Duodenal mucosa (tissue), 2 donors: ENCODE data around the gene SLC35F3.

Experiments used
- H3K27ac ChIP-seq: one replicate; pipeline ENCODE4 v1.7.0; 2013; ENCODE audit warnings: low read depth, low read length
- H3K27me3 ChIP-seq, 2 donors: one replicate each; pipeline ENCODE4 v1.7.0; 2013; ENCODE audit warnings: low read length in 2 of 2, control low read depth in 1 of 2; ENCODE audit not compliant: insufficient read depth in 2 of 2, control insufficient read depth in 1 of 2
- H3K36me3 ChIP-seq, 2 donors: one replicate each; pipeline ENCODE4 v1.7.0; 2013; ENCODE audit warnings: low read length in 2 of 2, control low read depth in 1 of 2; ENCODE audit not compliant: insufficient read depth in 2 of 2, control insufficient read depth in 1 of 2
- H3K4me1 ChIP-seq, 2 donors: one replicate each; pipeline ENCODE4 v1.7.0; 2013; ENCODE audit warnings: low read length in 2 of 2, control low read depth in 1 of 2; ENCODE audit not compliant: insufficient read depth in 2 of 2, control insufficient read depth in 1 of 2
- H3K4me3 ChIP-seq, 2 donors: one replicate each; pipeline ENCODE4 v1.7.0; 2013; ENCODE audit warnings: low read length in 2 of 2, low read depth in 1 of 2
- H3K9ac ChIP-seq, 2 donors: one replicate each; pipeline ENCODE4 v1.7.0; 2013; ENCODE audit warnings: low read length in 2 of 2, low read depth in 1 of 2
- H3K9me3 ChIP-seq, 2 donors: one replicate each; pipeline ENCODE4 v1.7.0; 2013; ENCODE audit warnings: low read length in 2 of 2, control low read depth in 1 of 2; ENCODE audit not compliant: control insufficient read depth in 1 of 2

SLC35F3 gene

GRCh38 chr1:234286206-234286605, 381.7 kb downstream of the SLC35F3 start:
- no peaks in the 10 kb centered on the region for H3K27me3 ChIP-seq
- no peak overlapping the region for H3K9ac ChIP-seq
- H3K27ac ChIP-seq, result no peak overlapping the region
- no peak overlapping the region for H3K4me3 ChIP-seq
- H3K36me3 ChIP-seq, result no peaks in the 10 kb centered on the region
- H3K9me3 ChIP-seq, result no peaks in the 10 kb centered on the region
- H3K4me1 ChIP-seq, result no peaks in the 10 kb centered on the region

- no peaks in the 10 kb centered on the region for H3K4me1 ChIP-seq
- no peaks in the 10 kb centered on the region for H3K27me3 ChIP-seq
- H3K36me3 ChIP-seq, result no peaks in the 10 kb centered on the region
- no peak overlapping the region for H3K4me3 ChIP-seq
- H3K9ac ChIP-seq, result no peak overlapping the region
- no peaks in the 10 kb centered on the region for H3K9me3 ChIP-seq
- H3K27ac ChIP-seq, result no peak overlapping the region
Measured at GRCh38 chr1:234288946-234289345, 384.5 kb downstream of the SLC35F3 start.

- no peak overlapping the region for H3K9ac ChIP-seq
- no peaks in the 10 kb centered on the region for H3K4me1 ChIP-seq
- no peaks in the 10 kb centered on the region for H3K36me3 ChIP-seq
- H3K27me3 ChIP-seq, result peaks cover 0 to 1% of the 10 kb centered on the region in 2 donors
- H3K27ac ChIP-seq, result no peak overlapping the region
- no peaks in the 10 kb centered on the region for H3K9me3 ChIP-seq
- no peak overlapping the region for H3K4me3 ChIP-seq
Measured at GRCh38 chr1:234289538-234290305, 385.2 kb downstream of the SLC35F3 start.

- no peak overlapping the region for H3K27ac ChIP-seq
- peaks cover 0 to 6% of the 10 kb centered on the region in 2 donors for H3K27me3 ChIP-seq
- H3K4me1 ChIP-seq, result no peaks in the 10 kb centered on the region
- no peaks in the 10 kb centered on the region for H3K9me3 ChIP-seq
- H3K9ac ChIP-seq, result no peak overlapping the region
- H3K4me3 ChIP-seq, result no peak overlapping the region
- H3K36me3 ChIP-seq, result no peaks in the 10 kb centered on the region
Measured at GRCh38 chr1:234292011-234292410, 387.5 kb downstream of the SLC35F3 start.

- H3K36me3 ChIP-seq, result no peaks in the 10 kb centered on the region
- no peak overlapping the region for H3K4me3 ChIP-seq
- H3K9me3 ChIP-seq, result no peaks in the 10 kb centered on the region
- no peaks in the 10 kb centered on the region for H3K4me1 ChIP-seq
- H3K27me3 ChIP-seq, result peaks cover 0 to 6% of the 10 kb centered on the region in 2 donors
- no peak overlapping the region for H3K27ac ChIP-seq
- H3K9ac ChIP-seq, result no peak overlapping the region
Measured at GRCh38 chr1:234292548-234292947, 388.1 kb downstream of the SLC35F3 start.

- no peak overlapping the region for H3K27ac ChIP-seq
- H3K4me3 ChIP-seq, result no peak overlapping the region
- H3K4me1 ChIP-seq, result no peaks in the 10 kb centered on the region
- no peaks in the 10 kb centered on the region for H3K9me3 ChIP-seq
- H3K27me3 ChIP-seq, result peaks cover 0 to 9% of the 10 kb centered on the region in 2 donors
- no peaks in the 10 kb centered on the region for H3K36me3 ChIP-seq
- H3K9ac ChIP-seq, result no peak overlapping the region
Measured at GRCh38 chr1:234294109-234294817, 389.8 kb downstream of the SLC35F3 start.

- no peaks in the 10 kb centered on the region for H3K9me3 ChIP-seq
- no peak overlapping the region for H3K4me3 ChIP-seq
- no peak overlapping the region for H3K9ac ChIP-seq
- H3K27ac ChIP-seq, result no peak overlapping the region
- H3K4me1 ChIP-seq, result no peaks in the 10 kb centered on the region
- H3K27me3 ChIP-seq, result peaks cover 0 to 9% of the 10 kb centered on the region in 2 donors
- no peaks in the 10 kb centered on the region for H3K36me3 ChIP-seq
Measured at GRCh38 chr1:234295068-234295467, 390.6 kb downstream of the SLC35F3 start.

- Histone ChIP-seq H3K36me3 (no peaks in the 10 kb centered on the region), H3K4me3 (no peak overlapping the region), H3K9me3 (no peaks in the 10 kb centered on the region), H3K9ac (no peak overlapping the region), H3K4me1 (no peaks in the 10 kb centered on the region), H3K27me3 (peaks cover 0 to 9% of the 10 kb centered on the region in 2 donors), H3K27ac (no peak overlapping the region)
Measured at GRCh38 chr1:234295626-234296025, 391.1 kb downstream of the SLC35F3 start.

GRCh38 chr1:234296496-234296895, 392.0 kb downstream of the SLC35F3 start:
- H3K9me3 ChIP-seq, result no peaks in the 10 kb centered on the region
- H3K27ac ChIP-seq, result no peak overlapping the region
- no peak overlapping the region for H3K9ac ChIP-seq
- no peaks in the 10 kb centered on the region for H3K36me3 ChIP-seq
- H3K4me3 ChIP-seq, result no peak overlapping the region
- H3K4me1 ChIP-seq, result no peaks in the 10 kb centered on the region
- peaks cover 0 to 9% of the 10 kb centered on the region in 2 donors for H3K27me3 ChIP-seq

- Histone ChIP-seq H3K4me1 (no peaks in the 10 kb centered on the region), H3K9ac (no peak overlapping the region), H3K27ac (no peak overlapping the region), H3K9me3 (no peaks in the 10 kb centered on the region), H3K27me3 (peaks cover 0 to 9% of the 10 kb centered on the region in 2 donors), H3K4me3 (no peak overlapping the region), H3K36me3 (no peaks in the 10 kb centered on the region)
Measured at GRCh38 chr1:234297668-234298067, 393.2 kb downstream of the SLC35F3 start.
